Osteoblast (primary cell): Measurements from ENCODE around the gene MROH7. TPM values are rescaled to one million over a fixed set of nuclear protein-coding genes. Genes with fewer than 3 reads are reported as not detected.

Experiments
- DNase-seq: peaks from one replicate; pipeline ENCODE4 v3.0.0; 2011; ENCODE audit warnings: low spot score, mixed read lengths; ENCODE audit not compliant: insufficient read length; ENCODE audit errors: missing footprints
- H2AFZ ChIP-seq: 2 replicates; pipeline ENCODE4 v1.6.0; 2011; ENCODE audit warnings: mild to moderate bottlenecking, low read length
- H3K27ac ChIP-seq: 2 replicates; pipeline ENCODE4 v1.5.1; 2011; ENCODE audit warnings: mild to moderate bottlenecking, low read depth, low read length, moderate library complexity
- H3K27me3 ChIP-seq: 2 replicates; pipeline ENCODE4 v1.6.0; 2012; ENCODE audit warnings: mild to moderate bottlenecking, control low read depth, inconsistent platforms, low read length, moderate library complexity; ENCODE audit not compliant: insufficient read depth
- H3K36me3 ChIP-seq: 2 replicates; pipeline ENCODE4 v1.5.1; 2011; ENCODE audit warnings: mild to moderate bottlenecking, low read length, control low read depth, moderate library complexity; ENCODE audit not compliant: insufficient read depth
- H3K4me1 ChIP-seq: 2 replicates; pipeline ENCODE4 v1.5.1; 2011; ENCODE audit warnings: mild to moderate bottlenecking, low read length, control low read depth, moderate library complexity; ENCODE audit not compliant: insufficient read depth
- H3K4me2 ChIP-seq: 2 replicates; pipeline ENCODE4 v1.6.0; 2011; ENCODE audit warnings: mild to moderate bottlenecking, low read length; ENCODE audit not compliant: insufficient read depth
- H3K4me3 ChIP-seq: fragments of 200-600 bp; sonication (generic); 3 replicates; pipeline ENCODE4 v1.5.1; 2012; ENCODE audit warnings: mild to moderate bottlenecking, low read length, inconsistent platforms; ENCODE audit not compliant: insufficient read depth
- H3K79me2 ChIP-seq: 2 replicates; pipeline ENCODE4 v1.6.0; 2012; ENCODE audit warnings: mild to moderate bottlenecking, low read length, control low read depth, inconsistent platforms; ENCODE audit not compliant: insufficient read depth
- H3K9me3 ChIP-seq: 2 replicates; pipeline ENCODE4 v1.5.1; 2011; ENCODE audit warnings: low read depth, low read length, control low read depth
- H4K20me1 ChIP-seq: 2 replicates; pipeline ENCODE4 v1.6.0; 2012; ENCODE audit warnings: mild to moderate bottlenecking, low read length, control low read depth; ENCODE audit not compliant: insufficient read depth
- CTCF ChIP-seq: IDR thresholded peaks from 2 replicates; pipeline ENCODE4 v1.5.1; 2011; ENCODE audit warnings: mild to moderate bottlenecking, low read depth, low read length, moderate library complexity; ENCODE audit errors: extremely low read depth
- total RNA-seq: library from RNA; depleted of rRNA; stranded (reverse); fragments of >200 nt; gene quantifications from 2 replicates; pipeline ENCODE4 v1.2.3, GENCODE V29; 2012

The MROH7 gene
- total RNA-seq, 1 donor, result 0.36 TPM

- no peaks in the 10 kb centered on the region for H3K4me1 ChIP-seq
- H3K27ac ChIP-seq, result no peak overlapping the region
- H3K4me2 ChIP-seq, result no peak overlapping the region
- H3K79me2 ChIP-seq, result no peaks in the 10 kb centered on the region
- no peak overlapping the region for H3K4me3 ChIP-seq
- H3K27me3 ChIP-seq, result peaks cover 10% of the 10 kb centered on the region
- no peaks in the 10 kb centered on the region for H4K20me1 ChIP-seq
- no peak overlapping the region for H2AFZ ChIP-seq
- no peak for DNase-seq
- TF ChIP-seq CTCF, result no peak
- H3K36me3 ChIP-seq, result no peaks in the 10 kb centered on the region
- no peaks in the 10 kb centered on the region for H3K9me3 ChIP-seq
These were observed 53.2 kb downstream of the MROH7 start for GRCh38 chr1:54694771-54695170.

- Histone ChIP-seq H3K4me3 (no peak overlapping the region), H3K27ac (no peak overlapping the region)
These were observed 53.6 kb downstream of the MROH7 start for GRCh38 chr1:54695221-54695620.

GRCh38 chr1:54695764-54696163 lies 54.2 kb downstream of the MROH7 start:
- Histone ChIP-seq H3K4me1 (no peaks in the 10 kb centered on the region), H3K79me2 (no peaks in the 10 kb centered on the region), H3K27ac (no peak overlapping the region), H3K36me3 (no peaks in the 10 kb centered on the region), H3K9me3 (no peaks in the 10 kb centered on the region), H3K27me3 (peaks cover 9% of the 10 kb centered on the region), H4K20me1 (no peaks in the 10 kb centered on the region), H3K4me2 (no peak overlapping the region), H3K4me3 (no peak overlapping the region), H2AFZ (no peak overlapping the region)
- DNase-seq, result no peak
- no peak for TF ChIP-seq CTCF

More at GRCh38 chr1:54695221-54695620, 53.6 kb downstream of the MROH7 start:
- Histone ChIP-seq H3K79me2 (no peaks in the 10 kb centered on the region), H3K4me1 (no peaks in the 10 kb centered on the region), H2AFZ (no peak overlapping the region), H3K36me3 (no peaks in the 10 kb centered on the region), H3K9me3 (no peaks in the 10 kb centered on the region), H4K20me1 (no peaks in the 10 kb centered on the region), H3K4me2 (no peak overlapping the region), H3K27me3 (peaks cover 10% of the 10 kb centered on the region)
- no peak for DNase-seq
- no peak for TF ChIP-seq CTCF

- no peak overlapping the region for H3K27ac ChIP-seq
- no peaks in the 10 kb centered on the region for H4K20me1 ChIP-seq
- no peak overlapping the region for H3K4me2 ChIP-seq
- H3K27me3 ChIP-seq, result peaks cover 5% of the 10 kb centered on the region
- H3K79me2 ChIP-seq, result no peaks in the 10 kb centered on the region
- no peaks in the 10 kb centered on the region for H3K36me3 ChIP-seq
- no peak overlapping the region for H2AFZ ChIP-seq
- H3K4me3 ChIP-seq, result no peak overlapping the region
- H3K4me1 ChIP-seq, result no peaks in the 10 kb centered on the region
- no peaks in the 10 kb centered on the region for H3K9me3 ChIP-seq
- DNase-seq, result no peak
- TF ChIP-seq CTCF, result no peak
These were observed 54.7 kb downstream of the MROH7 start for GRCh38 chr1:54696262-54696661.
